HEK293T (cell line): ENCODE data around the gene SMIM11.

ENCODE experiments used
- ARNT ChIP-seq: fragments of 450-650 bp; IDR thresholded peaks from 2 replicates; pipeline ENCODE4 v1.6.1; 2017; ENCODE audit warnings: mild to moderate bottlenecking
- BHLHE40 ChIP-seq: fragments of 450-650 bp; IDR thresholded peaks from 2 replicates; pipeline ENCODE4 v1.6.1; 2016; ENCODE audit warnings: mild to moderate bottlenecking, moderate library complexity, borderline replicate concordance
- ELF4 ChIP-seq: fragments of 450-650 bp; IDR thresholded peaks from 2 replicates; pipeline ENCODE4 v1.6.1; 2017; ENCODE audit warnings: antibody characterized with exemption
- FOXA1 ChIP-seq: fragments of 450-650 bp; IDR thresholded peaks from 2 replicates; pipeline ENCODE4 v1.6.1; 2016; ENCODE audit warnings: mild to moderate bottlenecking
- FOXK2 ChIP-seq: fragments of 450-650 bp; IDR thresholded peaks from 2 replicates; pipeline ENCODE4 v1.6.1; 2016; ENCODE audit warnings: mild to moderate bottlenecking
- FOXM1 ChIP-seq: fragments of 450-650 bp; IDR thresholded peaks from 2 replicates; pipeline ENCODE4 v1.6.1; 2017; ENCODE audit warnings: mild to moderate bottlenecking, borderline replicate concordance
- HDGF ChIP-seq: fragments of 450-650 bp; IDR thresholded peaks from 2 replicates; pipeline ENCODE4 v1.6.1; 2017; ENCODE audit warnings: antibody characterized with exemption, borderline replicate concordance
- NFRKB ChIP-seq: fragments of 450-650 bp; IDR thresholded peaks from 2 replicates; pipeline ENCODE4 v1.6.1; 2016; ENCODE audit warnings: mild to moderate bottlenecking, moderate library complexity
- PKNOX1 ChIP-seq: fragments of 450-650 bp; IDR thresholded peaks from 2 replicates; pipeline ENCODE4 v1.6.1; 2016
- SP1 ChIP-seq: fragments of 450-650 bp; IDR thresholded peaks from 2 replicates; pipeline ENCODE4 v1.6.1; 2017
- SUZ12 ChIP-seq: fragments of 450-650 bp; IDR thresholded peaks from 2 replicates; pipeline ENCODE4 v1.6.1; 2016; ENCODE audit warnings: mild to moderate bottlenecking
- TARDBP ChIP-seq: fragments of 450-650 bp; IDR thresholded peaks from 2 replicates; pipeline ENCODE4 v1.6.1; 2016

DNA sequence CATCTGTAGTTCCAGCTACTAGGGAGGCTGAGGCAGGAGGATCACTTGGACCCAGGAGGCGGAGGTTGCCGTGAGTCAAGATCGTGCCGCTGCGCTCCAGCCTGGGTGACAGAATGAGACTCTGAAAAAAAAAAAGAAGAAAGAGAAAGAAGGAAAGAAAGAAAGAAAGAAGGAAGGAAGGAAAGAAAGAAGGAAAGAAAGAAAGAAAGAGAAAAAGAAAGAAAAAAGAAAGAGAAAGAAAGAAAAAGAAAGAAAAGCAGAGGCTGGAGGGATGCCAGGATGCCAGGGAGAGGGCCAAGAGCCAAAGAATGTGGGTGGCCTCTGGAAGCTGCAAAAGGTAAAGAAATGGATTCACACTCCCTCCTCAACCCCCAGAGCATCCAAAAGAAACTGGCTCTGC lies 19.7 kb upstream of the SMIM11 start:
- TF ChIP-seq BHLHE40 (no peak), FOXA1 (no peak), TARDBP (no peak), HDGF (no peak), SP1 (no peak), NFRKB (no peak), PKNOX1 (no peak), FOXK2 (no peak), FOXM1 (no peak), ELF4 (no peak), SUZ12 (no peak), ARNT (no peak)
